Activated CD4-positive, alpha-beta T cell treated with anti-CD3 and anti-CD28 coated beads for 1 hour (primary cell): ENCODE results near the gene GLCCI1.

Experiments
- DNase-seq: peaks from one replicate; pipeline ENCODE4 v3.0.0-alpha.2; 2020

Gene GLCCI1

GRCh38 chr7:8134089-8134733 is 165.6 kb downstream of the GLCCI1 start:
- DNase-seq: no peak

DNA sequence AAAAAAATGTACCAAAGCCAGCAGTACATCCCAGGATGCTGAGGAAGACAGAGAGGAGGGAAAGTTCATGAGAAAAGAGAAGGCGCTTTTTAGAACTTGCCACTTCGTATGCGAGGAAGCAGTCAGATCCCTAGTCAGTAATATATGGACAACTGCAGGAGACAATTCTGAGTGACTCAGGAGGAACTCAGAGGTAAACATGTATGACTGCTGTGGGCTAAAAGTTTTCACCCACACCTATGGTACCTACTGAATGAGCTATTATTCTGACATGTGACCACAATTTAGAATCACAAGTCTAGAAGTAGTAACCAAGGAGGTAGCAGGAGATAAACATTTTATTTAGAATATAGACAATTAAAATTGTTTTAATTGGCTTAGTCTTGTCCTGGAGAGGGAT is 166.8 kb downstream of the GLCCI1 start:
- DNase-seq: no peak

GRCh38 chr7:8136051-8136730 is 167.6 kb downstream of the GLCCI1 start:
- no peak for DNase-seq
